Activated CD4-positive, CD25-positive, alpha-beta regulatory T cell treated with anti-CD3 and anti-CD28 coated beads, Interleukin-2, amount 50 U/mL, for 24 hours (primary cell): ENCODE measurements around the gene UROS.
A peak's percentile ranks its signal among the peaks of the same experiment; 100 is the strongest.

Source experiments
- ATAC-seq, 2 donors: fragments of 150-1000 bp; cut with Tn5 transposase; one replicate each; pipeline ENCODE4 v1.10.0; 2021; ENCODE audit warnings: mild to moderate bottlenecking in 1 of 2, moderate library complexity in 1 of 2

Gene UROS

DNA sequence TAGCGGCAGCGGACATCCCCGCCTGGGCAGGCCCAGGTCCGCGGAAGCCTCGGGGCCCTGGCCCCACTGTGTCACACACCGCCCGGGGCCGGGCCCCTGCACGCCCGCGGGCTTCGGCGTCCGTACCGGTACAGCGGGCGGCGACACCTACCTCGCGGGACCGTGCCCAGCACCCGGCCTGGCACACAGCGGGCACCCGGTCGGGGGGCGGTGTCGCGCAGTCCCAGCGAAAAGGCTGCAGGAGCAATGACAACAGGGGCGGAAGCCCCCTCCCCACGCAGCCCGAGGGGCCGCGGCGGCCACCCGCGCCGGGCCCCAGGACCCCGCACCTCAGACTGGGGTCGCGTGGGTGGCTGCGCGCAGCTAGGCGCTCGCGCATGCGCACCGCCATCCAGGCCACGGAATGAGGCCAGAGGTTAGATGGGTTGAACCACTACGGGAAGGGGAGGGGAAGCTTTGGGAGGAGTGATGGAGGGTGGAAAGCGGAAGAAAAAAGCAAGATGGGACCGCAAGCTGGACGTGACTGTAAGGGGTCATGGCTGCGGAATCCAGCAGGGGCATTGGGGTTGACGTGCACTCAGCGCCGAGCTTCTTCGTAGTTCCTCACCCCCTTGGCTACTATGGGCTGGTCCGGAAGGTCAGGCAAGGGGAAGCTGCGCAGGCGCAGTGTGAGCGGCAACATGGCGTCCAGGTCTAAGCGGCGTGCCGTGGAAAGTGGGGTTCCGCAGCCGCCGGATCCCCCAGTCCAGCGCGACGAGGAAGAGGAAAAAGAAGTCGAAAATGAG is at the start of gene UROS, which contains the start of gene BCCIP:
TSS of gene UROS (minus strand) at position 381 of the 785 bp plus-strand sequence. CDS start 6,759 bp downstream, outside the sequence.
TSS of gene BCCIP (plus strand) at position 669 of the 785 bp plus-strand sequence. CDS start at position 681, 12 bp downstream.
- peak; percentile 75 to 79 for ATAC-seq

DNA sequence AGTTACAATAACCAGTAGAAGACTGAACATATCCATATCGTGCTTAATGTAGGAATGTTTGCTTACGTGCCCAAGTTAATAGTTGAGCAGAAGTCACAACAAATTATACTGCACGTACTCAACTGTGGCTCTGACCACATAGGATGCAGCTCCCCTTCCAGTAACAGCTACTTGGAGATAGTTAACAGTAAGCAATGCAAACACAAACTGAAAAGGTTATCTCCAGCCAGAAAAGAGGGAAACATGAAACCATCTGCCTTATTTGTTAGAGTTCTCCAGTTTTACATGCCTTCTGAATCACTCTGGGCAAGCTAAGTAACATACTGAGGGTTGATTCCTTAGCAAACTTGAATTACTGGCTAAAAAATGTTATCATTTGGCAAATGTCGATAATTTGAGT is 48.3 kb upstream of the UROS start:
- ATAC-seq: no peak

DNA sequence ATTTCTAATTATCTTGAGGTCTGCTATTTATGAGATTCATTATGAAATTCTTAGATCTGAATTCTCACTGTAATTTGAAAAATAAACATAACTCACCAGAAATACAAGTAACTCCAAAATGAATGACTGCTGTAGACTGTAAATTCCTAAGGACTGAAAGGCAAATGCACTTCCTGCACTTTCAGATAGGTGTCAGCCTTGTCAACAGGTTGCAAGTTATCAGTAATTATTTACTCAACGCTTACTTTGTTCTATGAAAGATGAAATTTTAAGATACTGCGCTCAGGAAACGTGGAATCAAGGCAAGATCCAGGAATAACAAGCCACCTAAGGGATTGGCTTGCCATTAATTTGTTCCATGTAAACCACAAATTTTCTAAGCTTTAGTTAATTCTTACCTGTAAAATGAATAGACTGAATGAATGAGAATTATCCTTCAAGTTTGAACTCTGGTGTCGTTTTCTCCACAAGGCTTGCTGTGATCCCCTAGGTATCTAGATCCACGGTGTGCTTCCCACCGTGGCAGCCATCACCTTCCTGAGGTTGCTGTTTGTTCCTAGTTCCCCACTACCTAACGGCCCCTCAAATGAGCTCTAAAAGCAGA is 45.4 kb upstream of the UROS start:
- ATAC-seq: no peak

DNA sequence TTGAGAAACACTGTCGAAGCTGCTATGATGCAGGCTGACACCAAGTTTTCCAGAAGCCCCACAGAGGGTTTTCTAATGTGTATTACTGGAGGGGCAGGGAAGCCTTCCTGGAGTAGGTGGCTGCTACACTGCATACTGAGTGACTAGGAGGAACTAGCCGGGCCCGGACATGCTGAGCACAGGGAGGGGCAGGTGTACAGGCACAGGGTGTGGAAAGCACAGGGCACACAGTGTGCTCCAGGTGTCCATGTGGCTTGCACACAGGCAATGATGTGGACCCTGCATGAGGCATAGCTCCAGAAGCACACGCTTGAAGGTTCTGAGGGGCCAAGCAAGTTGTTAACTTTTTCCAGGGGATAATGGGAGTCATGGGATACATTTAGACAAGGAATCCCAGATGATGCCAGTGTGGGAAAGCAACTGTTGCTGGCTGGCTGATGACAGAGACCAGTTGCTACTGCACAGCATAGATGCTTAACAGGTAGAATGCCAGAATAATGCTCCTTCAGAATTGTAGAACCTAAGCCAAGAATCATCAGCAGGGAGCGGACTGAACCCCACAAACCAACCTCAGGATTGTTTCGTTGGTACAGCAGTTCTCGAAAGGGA is 43.5 kb upstream of the UROS start:
- ATAC-seq: no peak

DNA sequence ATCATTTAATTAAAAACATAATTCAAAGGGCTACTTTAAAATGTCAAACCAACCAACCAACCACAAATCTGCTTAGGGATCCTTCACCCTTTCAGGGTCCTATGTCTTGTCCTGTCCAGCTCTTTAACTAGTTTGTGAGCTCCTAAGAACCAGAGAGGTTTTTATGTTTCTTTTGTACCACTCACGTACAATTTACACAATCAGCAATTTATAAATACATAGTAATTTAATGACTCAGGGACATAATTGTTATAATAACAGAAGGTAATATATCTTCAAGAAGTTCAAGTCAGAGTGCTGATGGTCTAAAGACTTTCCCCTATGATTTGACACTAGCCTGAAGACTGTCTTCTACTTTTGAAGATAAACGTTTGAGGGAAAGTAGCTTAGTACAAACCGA is 42.1 kb upstream of the UROS start:
- no peak for ATAC-seq

DNA sequence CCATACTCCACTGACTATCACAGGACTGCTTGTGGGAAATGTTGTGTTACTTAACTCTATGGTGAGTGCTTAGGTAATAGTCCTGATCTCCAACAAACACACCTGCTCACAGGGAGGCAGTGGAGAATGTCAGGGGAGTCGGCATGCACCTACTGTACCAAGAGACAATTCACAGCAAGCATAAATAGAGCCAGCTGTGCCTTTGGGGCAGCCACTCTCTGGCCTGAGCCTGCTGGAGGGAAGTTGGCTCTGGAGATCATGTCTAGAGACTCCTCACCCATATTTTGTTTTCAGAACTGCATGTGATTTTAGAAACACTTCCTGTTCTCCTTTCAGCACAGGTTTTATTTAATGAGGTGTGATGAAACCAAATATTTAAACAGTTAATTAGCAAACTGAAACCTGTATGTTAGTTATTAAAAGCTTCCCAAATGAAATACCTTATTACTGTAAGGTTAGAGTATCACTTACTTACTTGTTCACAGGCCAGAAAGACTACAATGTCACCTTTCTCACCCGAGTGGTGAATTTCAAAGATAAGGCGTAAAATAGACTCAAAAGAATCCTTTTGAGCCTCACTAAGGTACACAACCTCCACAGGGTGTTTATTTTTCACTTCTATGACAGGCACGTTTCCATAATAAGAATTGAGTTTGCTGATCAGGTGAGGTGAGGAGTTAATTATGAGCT is 36.2 kb upstream of the UROS start:
- ATAC-seq: no peak

DNA sequence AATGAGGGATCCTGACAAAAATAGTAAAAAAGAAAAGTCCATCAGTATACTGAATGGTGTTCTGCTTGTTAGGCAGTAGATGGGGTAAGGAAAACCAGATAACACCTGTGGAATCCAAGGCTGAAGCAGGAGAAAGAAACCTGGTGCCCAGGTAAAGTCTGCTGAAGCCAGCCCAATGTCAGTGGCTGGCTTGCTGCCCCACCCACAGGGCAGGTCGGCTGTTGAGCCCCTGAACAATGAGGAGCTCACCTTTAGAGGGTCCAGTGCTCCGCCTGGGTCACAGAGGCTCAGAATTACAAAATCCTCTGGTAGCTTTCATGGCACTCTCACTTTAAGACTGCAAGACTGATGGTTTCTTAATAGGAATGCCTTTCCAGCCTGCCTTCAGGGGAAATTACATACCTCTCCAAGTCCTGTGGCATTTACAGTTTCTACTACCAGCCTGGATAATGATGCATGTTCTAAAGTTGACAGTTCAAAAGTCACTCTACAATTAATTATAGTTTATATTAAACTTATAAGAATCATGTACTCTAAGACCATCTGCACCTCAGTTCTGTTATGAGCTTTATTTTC is 34.2 kb upstream of the UROS start:
- no peak for ATAC-seq

DNA sequence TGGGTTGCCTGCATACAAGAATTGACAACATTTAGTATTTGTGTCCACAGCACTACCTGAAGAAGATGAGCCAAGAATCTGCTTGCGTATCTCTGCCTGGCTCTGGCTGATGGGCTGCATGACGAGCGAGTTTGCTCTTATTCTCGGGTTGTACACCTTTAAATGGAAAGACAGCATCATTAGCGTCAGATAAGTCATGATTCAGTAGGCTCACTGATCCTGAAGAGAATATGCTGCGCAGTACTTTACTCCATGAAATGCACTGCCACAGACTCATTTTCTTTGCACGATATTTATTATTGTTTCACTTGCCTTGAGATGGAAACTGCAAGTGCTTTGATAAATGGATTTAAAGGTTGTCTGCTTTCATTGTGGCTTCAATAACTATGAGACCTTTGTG is 29.4 kb upstream of the UROS start:
- no peak for ATAC-seq

DNA sequence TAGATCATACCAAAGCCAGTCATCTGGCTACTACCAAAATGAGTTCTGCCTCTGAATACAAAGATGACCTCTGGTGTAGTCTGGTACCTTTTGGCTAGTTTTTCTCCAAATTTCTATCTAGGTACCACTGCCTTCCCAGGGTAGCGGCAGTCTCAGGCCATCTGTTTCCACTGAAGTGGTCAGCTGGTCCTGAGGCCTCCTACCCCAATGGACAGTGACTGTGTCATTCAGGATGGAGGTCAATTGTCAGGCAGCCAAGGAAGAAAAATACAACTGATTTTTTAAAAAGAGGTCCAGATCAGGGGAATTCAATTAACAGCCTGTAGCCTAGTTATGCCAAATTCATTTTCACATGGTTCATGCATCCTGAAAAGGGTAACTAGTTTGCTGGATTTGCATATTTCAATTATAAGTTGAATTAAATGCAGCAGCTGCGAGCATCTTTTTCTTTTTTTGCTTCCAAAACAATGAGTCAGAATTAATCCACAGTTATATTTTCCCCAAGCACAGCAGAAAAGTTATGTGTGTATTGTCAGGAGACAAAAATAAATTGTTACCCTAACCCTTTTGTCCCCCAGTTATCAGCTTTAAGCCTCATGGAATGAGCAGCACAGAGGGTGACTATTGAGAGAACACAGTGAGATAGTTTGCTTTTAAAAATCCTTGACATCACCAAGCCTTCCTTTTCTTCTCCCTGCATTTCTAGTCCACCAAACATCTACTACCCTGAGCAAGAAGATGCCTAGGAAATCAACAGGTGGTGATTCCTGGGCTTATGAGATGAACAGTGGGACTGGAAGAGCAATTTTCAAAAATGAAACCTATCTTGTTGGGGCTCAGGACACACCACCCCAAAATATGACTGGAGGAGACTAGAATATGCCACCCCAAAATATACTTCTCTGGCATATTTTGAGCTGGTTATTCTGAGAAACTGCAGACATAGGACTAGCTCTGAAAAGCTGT is 28.0 kb upstream of the UROS start:
- no peak for ATAC-seq

DNA sequence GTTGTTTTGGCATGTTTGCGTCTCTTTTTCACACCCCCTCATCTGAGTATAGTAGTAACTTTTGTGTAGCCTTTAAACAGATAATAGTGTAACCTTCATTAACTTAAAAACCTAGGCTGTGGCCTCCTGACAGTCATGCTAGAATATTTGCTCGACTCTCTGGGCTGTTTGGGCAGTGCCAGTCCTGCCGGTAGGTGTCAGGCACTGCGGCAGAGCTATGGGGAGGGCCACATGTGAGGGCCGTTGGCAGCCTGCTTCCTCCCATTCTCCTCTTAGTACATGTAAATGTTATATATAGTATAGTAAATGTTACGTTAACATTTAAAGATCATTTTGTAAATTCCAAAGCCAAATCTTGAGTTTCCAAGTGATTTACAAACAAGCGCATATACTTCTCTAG is 26.4 kb upstream of the UROS start:
- no peak for ATAC-seq

DNA sequence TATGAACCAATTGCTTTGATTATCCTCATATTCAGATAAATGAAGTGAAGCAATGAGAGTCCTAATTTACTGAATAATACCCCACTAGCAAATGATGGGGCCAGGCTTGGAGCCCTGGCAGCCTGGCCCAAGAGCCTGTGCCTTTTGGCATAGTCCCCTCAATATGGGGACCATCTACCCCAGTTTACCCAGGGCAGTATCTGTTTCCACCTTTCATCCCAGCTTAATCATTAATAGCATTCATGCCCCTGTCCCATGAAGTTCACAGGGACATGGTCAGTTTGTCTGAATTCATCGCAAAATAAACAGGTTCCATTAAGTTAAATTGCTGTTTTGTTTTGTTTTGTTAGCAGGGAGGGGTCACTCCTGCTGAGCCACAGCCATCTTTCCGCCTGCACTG is 25.8 kb upstream of the UROS start:
- no peak for ATAC-seq

DNA sequence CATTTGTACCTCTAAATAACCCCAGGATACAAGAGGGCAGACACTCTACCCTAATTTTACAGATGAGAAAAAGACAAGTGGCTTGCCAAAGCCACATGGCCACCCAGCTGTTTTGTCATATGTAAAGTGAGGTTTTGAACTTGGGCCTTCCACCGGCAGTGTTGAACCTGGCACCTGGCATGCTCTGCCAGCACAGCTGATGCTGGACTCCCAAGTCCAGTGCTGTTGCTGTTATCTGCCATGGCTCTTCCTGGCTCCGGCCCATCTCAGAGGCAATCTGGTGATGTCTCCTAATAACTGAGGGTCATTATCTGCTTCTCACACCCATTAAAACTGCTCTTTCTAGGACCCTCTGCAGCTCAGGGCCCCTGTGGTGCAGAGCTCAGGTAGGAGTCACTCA is 25.3 kb upstream of the UROS start:
- ATAC-seq: no peak

DNA sequence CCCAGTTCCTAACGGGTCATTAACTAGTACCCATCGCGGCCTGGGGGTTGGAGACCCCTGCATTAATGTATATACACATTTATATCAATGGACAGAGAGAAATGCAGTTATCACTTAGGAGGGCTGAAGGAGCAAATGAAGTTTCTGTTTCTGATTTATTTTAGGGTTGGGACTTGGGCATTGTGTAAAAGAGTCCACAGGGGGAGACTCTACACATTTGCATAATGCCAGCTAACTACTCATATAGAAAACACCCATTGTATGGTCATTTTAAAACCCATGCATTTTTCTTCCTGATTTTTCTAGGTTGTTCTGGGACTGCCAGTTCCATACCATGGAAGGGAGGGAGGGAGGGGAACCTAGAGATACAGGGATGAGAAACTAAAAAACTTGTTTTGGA is 23.8 kb upstream of the UROS start:
- no peak for ATAC-seq

DNA sequence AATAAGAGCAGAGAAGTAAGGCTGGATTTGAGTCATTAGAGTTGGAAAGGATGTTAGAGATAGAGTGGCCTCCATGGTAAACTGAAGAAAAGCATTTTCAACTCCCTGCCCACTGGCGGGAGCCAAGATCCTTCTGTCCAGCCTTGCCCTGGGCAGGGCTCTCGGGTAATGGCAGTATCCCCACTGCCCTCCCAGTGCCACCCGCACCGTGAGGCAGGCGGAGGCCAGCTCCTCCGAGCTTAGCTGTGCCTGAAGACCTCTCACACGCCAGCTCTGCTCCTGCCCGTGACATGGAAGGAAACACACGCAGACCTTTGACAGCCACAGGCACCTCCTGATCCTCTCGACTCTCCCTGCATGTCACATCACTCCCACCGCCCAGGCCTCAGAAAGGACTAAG is 22.6 kb upstream of the UROS start:
- ATAC-seq: no peak

DNA sequence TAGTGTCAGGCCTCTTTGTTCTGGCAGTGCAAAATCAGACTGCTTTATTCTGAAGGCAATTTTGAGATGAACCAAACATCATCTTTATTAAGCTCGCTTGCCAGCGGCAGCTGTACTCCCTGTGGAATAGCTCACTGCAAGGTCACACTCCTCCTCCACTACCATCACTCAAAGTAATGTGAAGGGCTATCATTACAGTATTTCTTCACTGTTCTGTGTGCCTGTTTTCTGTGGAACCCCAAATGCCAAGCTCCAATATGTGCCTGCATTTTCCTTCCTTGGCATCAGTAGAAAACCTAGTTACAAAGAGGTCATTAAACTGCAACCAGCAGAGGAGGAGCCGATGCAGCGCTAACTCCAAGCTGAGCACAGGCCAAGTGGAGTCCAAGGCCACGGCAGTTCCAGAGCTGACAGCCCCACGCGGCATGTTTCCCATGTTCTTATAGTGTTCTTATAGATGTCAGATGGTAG is 21.7 kb upstream of the UROS start:
- no peak for ATAC-seq

DNA sequence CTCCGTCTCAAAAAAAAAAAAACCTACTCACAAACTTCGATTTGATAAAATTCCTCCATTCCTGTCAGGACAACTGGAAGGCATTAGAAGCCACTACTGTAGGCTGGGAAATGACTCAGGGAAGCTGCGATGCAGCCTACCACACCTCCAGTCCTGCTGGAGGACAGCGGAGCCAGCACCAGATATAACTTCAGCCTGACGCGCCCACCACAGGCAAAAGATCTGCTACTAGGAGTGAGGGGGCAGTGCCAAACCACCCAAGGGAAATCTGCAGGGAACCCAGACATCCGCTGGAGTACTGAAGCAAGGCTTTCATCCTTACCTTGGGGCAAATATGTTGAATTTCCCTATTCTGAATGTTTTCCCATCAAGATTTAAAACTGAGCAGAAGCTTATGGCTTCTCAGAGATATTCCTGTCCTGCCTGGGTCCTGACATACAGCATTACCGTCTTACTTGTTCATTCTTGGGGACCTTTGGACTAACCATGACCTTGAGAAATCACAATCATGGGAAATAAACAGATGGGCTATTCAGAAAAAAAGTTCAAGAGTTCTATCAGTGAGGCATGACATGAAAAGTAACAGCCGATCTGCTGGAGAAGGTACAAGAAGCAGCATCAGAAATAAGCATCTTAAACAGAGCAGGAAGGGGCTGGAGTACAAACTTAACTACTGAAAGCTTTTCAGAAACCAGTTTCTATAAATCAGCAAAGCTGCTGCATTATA is 20.7 kb upstream of the UROS start:
- no peak for ATAC-seq

DNA sequence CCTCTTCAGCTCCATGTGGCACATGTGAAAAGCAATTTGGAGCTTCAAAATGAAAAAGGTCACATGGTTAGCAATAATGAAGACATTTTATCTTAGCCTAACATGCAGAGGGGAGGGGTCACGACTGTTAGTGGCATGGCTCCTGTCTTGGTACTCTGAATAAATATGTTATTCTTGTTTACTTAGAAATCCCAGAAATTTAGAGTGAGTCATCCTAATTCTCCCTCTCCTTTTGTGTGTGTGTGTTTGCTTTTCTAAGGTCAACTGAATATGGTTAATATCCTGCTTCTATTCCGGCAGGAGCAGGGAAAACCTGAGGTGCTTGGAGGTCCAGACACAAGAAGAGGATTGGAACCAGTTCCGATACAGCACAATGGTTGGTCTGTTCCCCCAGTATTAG is 17.9 kb upstream of the UROS start:
- no peak for ATAC-seq

DNA sequence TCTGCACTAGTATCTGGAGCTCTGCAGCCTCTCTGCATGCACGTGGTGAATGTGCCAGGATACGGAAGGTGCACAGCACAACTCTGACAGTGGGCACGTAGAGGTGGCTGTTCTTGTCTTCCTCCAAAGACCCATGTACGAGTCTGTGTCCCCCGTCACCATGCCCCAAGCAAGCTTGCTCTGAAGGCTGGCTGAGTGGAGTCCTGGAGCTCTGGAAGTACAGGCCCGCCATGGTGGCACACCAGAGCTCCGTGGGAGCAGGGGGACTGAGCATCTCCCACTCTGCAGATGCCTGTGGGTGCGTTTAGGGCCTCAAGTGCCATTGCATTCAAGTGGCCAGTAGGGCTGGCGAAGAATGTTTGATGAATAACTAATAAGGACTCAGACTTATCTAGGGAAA is 17.3 kb upstream of the UROS start:
- ATAC-seq: no peak

DNA sequence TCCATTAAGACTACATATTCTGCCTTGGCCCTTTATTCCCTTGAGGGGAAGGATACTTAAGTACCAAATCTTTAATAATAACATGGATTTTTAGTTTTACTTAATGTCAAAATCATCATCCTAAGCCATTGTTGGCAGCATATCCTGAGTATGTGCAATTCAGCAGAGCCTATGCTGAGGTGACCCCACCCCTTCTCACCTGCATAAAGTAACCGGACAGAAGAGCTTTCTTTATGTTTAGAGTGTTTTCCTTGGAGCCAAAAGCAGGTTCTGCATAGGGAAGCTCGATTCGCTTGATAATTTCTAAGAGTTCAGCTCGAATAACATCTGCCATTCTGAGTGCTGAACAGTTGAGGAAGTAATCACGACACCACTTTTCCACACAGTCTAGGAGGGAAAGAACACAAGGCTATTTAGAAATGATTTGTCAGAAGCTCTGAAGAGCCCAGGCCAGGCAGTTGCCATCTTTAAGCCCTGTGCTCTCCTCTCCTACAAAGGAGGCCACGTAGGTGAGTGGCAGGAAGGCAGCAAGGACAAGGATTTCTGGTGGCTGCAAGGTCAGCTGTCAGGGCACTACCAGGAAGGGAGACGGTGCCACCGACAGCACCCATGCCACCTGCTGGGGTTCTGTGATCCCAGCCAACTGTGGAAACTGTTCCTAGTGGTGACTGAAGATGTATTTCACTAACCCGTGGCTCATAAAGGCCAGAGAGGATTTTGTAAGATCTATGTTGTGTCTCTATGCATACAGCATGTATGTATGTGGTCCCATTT is 15.9 kb upstream of the UROS start:
- ATAC-seq: no peak

DNA sequence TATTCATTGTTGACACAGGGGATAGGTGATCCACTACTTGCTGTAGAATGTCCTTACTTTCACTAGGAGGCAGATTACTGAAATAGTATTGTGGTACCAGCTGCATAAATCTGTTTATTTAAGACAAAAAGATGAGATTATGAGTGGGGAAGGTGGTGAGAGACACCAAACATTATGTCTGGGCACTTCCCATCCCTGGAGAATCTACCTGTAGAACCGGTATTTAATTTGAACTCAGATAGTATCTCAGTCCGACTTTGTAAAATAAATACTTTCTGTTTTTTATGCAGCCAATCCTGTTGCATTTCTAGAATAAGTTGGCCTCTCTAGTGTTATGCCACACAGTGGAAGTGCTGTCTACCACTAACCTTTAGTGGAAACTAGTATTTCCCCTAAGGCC is 13.7 kb upstream of the UROS start:
- no peak for ATAC-seq
